Neural cell (in vitro differentiated cells): Measurements from ENCODE around the gene SMS. TPM values are rescaled to one million over a fixed set of nuclear protein-coding genes. Genes with fewer than 3 reads are reported as not detected.

ENCODE experiments used
- H2AFZ ChIP-seq: fragments of 200-600, 300-800 bp; sonication (generic), shearing (Covaris generic); 2 replicates; pipeline ENCODE4 v1.6.0; 2014; ENCODE audit warnings: low read depth, mild to moderate bottlenecking, antibody characterized with exemption, low read length, moderate library complexity
- H3F3A ChIP-seq: fragments of 200-600 bp; shearing (Covaris generic); 2 replicates; pipeline ENCODE4 v1.6.1; 2016; ENCODE audit warnings: mild to moderate bottlenecking, moderate library complexity, mixed read lengths, antibody characterized with exemption, low read length; ENCODE audit not compliant: insufficient read depth, poor library complexity, severe bottlenecking
- H3K27ac ChIP-seq: fragments of 200-600, 300-800 bp; sonication (generic), shearing (Covaris generic); 2 replicates; pipeline ENCODE4 v1.5.1; 2014; ENCODE audit warnings: mild to moderate bottlenecking, low read length, moderate library complexity
- H3K27me3 ChIP-seq: fragments of 300-800, 200-600 bp; sonication (generic), shearing (Covaris generic); 2 replicates; pipeline ENCODE4 v1.6.0; 2014; ENCODE audit warnings: mild to moderate bottlenecking, low read depth, low read length, moderate library complexity; ENCODE audit not compliant: insufficient read depth
- H3K36me3 ChIP-seq: fragments of 300-800, 200-600 bp; sonication (generic), shearing (Covaris generic); 2 replicates; pipeline ENCODE4 v1.5.1; 2014; ENCODE audit warnings: mild to moderate bottlenecking, antibody characterized with exemption, low read length, moderate library complexity; ENCODE audit not compliant: insufficient read depth
- H3K4me2 ChIP-seq: fragments of 300-800, 200-600 bp; sonication (generic), shearing (Covaris generic); 2 replicates; pipeline ENCODE4 v1.6.0; 2014; ENCODE audit warnings: mild to moderate bottlenecking, low read length
- H3K4me3 ChIP-seq: fragments of 300-800, 200-600 bp; sonication (generic), shearing (Covaris generic); 2 replicates; pipeline ENCODE4 v1.5.1; 2014; ENCODE audit warnings: mild to moderate bottlenecking, low read length, moderate library complexity
- H3K79me2 ChIP-seq: fragments of 200-600 bp; shearing (Covaris generic); replicated peaks from 2 replicates; pipeline ENCODE4 v1.6.0; 2014; ENCODE audit warnings: mild to moderate bottlenecking, low read length, moderate library complexity; ENCODE audit not compliant: insufficient read depth
- H3K9ac ChIP-seq: fragments of 300-800, 200-600 bp; sonication (generic), shearing (Covaris generic); 2 replicates; pipeline ENCODE4 v1.6.1; 2016; ENCODE audit warnings: mild to moderate bottlenecking, low read length, mixed read lengths
- H3K9me2 ChIP-seq: fragments of 200-600 bp; shearing (Covaris generic); 2 replicates; pipeline ENCODE4 v1.6.1; 2016; ENCODE audit warnings: mild to moderate bottlenecking, low read length, mixed read lengths; ENCODE audit not compliant: insufficient read depth
- H3K9me3 ChIP-seq: fragments of 200-600, 300-800 bp; sonication (generic), shearing (Covaris generic); 2 replicates; pipeline ENCODE4 v1.6.1; 2016; ENCODE audit warnings: mild to moderate bottlenecking, mixed run types, low read length, moderate library complexity, mixed read lengths
- H4K20me1 ChIP-seq: fragments of 200-600 bp; shearing (Covaris generic); 2 replicates; pipeline ENCODE4 v1.6.1; 2016; ENCODE audit warnings: mild to moderate bottlenecking, mixed run types; ENCODE audit not compliant: insufficient read depth
- EP300 ChIP-seq: fragments of 450-650 bp; conservative IDR thresholded peaks from 2 replicates; pipeline ENCODE4 v1.6.1; 2014; ENCODE audit warnings: antibody characterized with exemption, mild to moderate bottlenecking, moderate library complexity; ENCODE audit not compliant: poor library complexity, severe bottlenecking
- EZH2 ChIP-seq: fragments of 200-600, 300-800 bp; shearing (Covaris generic), sonication (generic); IDR thresholded peaks from 2 replicates; pipeline ENCODE4 v1.6.1; 2014; ENCODE audit warnings: antibody characterized with exemption, low read length, borderline replicate concordance, mild to moderate bottlenecking; ENCODE audit not compliant: insufficient read depth, poor library complexity, severe bottlenecking
- MXI1 ChIP-seq: fragments of 450-650 bp; conservative IDR thresholded peaks from 2 replicates; pipeline ENCODE4 v1.6.1; 2014; ENCODE audit warnings: antibody characterized with exemption, mild to moderate bottlenecking; ENCODE audit not compliant: poor library complexity, severe bottlenecking
- POLR2AphosphoS5 ChIP-seq: IDR thresholded peaks from 2 replicates; pipeline ENCODE4 v1.6.1; 2012
- RAD21 ChIP-seq: fragments of 450-650 bp; conservative IDR thresholded peaks from 2 replicates; pipeline ENCODE4 v1.6.1; 2014; ENCODE audit warnings: antibody characterized with exemption, mild to moderate bottlenecking, moderate library complexity
- SMC3 ChIP-seq: fragments of 450-650 bp; conservative IDR thresholded peaks from 2 replicates; pipeline ENCODE4 v1.6.1; 2014; ENCODE audit warnings: antibody characterized with exemption, mild to moderate bottlenecking, moderate library complexity; ENCODE audit not compliant: poor library complexity
- TAF1 ChIP-seq: IDR thresholded peaks from 2 replicates; pipeline ENCODE4 v1.6.1; 2012; ENCODE audit warnings: low read depth
- polyA plus RNA-seq: library from polyadenylated mRNA; depleted of rRNA; stranded (reverse); fragments of >200 nt; gene quantifications from 2 replicates; pipeline ENCODE4 v1.2.3, GENCODE V29; 2014
- TF ChIP-seq, protein P1 (sequence below): fragments of 450-650 bp; IDR thresholded peaks from 2 replicates; pipeline ENCODE4 v1.5.1; 2014; ENCODE audit warnings: antibody characterized with exemption, mild to moderate bottlenecking, moderate library complexity; ENCODE audit not compliant: poor library complexity, severe bottlenecking
- TF ChIP-seq, protein P2 (sequence below): IDR thresholded peaks from 2 replicates; pipeline ENCODE4 v1.6.1; 2012; ENCODE audit warnings: borderline replicate concordance

SMS gene
- polyA plus RNA-seq, 1 donor from 2014 or later: 101 TPM

DNA sequence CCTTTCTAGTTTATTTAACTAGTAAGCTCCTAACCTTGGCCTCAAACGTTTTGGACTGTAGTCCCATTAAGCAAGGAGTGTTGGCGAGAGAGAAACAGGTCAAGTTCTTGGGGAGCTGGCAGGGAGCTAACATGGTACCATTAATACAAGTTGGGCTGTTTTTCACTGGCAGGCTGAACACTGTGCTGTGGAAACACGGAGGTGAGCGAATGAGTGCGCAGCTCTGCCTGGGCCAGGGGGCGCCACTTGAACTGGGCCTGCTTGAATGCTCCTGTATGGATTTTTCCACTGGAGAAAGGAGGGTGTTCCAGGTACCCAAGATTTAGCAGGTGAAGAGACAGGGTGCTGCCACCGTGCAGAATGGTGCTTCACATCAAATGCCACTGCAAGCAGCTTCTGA is 7.4 kb upstream of the SMS start:
- no peak overlapping the region for H3K9ac ChIP-seq
- no peaks in the 10 kb centered on the region for H3K36me3 ChIP-seq
- no peak overlapping the region for H3K27ac ChIP-seq
- TF ChIP-seq SMC3 (no peak), RAD21 (no peak), MXI1 (no peak), EZH2 (no peak), TAF1 (no peak), POLR2AphosphoS5 (no peak)
- TF ChIP-seq, protein P1, sequence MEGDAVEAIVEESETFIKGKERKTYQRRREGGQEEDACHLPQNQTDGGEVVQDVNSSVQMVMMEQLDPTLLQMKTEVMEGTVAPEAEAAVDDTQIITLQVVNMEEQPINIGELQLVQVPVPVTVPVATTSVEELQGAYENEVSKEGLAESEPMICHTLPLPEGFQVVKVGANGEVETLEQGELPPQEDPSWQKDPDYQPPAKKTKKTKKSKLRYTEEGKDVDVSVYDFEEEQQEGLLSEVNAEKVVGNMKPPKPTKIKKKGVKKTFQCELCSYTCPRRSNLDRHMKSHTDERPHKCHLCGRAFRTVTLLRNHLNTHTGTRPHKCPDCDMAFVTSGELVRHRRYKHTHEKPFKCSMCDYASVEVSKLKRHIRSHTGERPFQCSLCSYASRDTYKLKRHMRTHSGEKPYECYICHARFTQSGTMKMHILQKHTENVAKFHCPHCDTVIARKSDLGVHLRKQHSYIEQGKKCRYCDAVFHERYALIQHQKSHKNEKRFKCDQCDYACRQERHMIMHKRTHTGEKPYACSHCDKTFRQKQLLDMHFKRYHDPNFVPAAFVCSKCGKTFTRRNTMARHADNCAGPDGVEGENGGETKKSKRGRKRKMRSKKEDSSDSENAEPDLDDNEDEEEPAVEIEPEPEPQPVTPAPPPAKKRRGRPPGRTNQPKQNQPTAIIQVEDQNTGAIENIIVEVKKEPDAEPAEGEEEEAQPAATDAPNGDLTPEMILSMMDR: no peak
- TF ChIP-seq, protein P2, sequence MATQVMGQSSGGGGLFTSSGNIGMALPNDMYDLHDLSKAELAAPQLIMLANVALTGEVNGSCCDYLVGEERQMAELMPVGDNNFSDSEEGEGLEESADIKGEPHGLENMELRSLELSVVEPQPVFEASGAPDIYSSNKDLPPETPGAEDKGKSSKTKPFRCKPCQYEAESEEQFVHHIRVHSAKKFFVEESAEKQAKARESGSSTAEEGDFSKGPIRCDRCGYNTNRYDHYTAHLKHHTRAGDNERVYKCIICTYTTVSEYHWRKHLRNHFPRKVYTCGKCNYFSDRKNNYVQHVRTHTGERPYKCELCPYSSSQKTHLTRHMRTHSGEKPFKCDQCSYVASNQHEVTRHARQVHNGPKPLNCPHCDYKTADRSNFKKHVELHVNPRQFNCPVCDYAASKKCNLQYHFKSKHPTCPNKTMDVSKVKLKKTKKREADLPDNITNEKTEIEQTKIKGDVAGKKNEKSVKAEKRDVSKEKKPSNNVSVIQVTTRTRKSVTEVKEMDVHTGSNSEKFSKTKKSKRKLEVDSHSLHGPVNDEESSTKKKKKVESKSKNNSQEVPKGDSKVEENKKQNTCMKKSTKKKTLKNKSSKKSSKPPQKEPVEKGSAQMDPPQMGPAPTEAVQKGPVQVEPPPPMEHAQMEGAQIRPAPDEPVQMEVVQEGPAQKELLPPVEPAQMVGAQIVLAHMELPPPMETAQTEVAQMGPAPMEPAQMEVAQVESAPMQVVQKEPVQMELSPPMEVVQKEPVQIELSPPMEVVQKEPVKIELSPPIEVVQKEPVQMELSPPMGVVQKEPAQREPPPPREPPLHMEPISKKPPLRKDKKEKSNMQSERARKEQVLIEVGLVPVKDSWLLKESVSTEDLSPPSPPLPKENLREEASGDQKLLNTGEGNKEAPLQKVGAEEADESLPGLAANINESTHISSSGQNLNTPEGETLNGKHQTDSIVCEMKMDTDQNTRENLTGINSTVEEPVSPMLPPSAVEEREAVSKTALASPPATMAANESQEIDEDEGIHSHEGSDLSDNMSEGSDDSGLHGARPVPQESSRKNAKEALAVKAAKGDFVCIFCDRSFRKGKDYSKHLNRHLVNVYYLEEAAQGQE: no peak
- no peak overlapping the region for H2AFZ ChIP-seq
- H4K20me1 ChIP-seq: no peaks in the 10 kb centered on the region
- no peaks in the 10 kb centered on the region for H3K9me3 ChIP-seq
- H3K79me2 ChIP-seq: no peaks in the 10 kb centered on the region
- no peak overlapping the region for H3K4me3 ChIP-seq
- H3K27me3 ChIP-seq: no peaks in the 10 kb centered on the region
- H3K4me2 ChIP-seq: no peak overlapping the region
- H3K9me2 ChIP-seq: no peaks in the 10 kb centered on the region
- H3F3A ChIP-seq: no peaks in the 10 kb centered on the region

DNA sequence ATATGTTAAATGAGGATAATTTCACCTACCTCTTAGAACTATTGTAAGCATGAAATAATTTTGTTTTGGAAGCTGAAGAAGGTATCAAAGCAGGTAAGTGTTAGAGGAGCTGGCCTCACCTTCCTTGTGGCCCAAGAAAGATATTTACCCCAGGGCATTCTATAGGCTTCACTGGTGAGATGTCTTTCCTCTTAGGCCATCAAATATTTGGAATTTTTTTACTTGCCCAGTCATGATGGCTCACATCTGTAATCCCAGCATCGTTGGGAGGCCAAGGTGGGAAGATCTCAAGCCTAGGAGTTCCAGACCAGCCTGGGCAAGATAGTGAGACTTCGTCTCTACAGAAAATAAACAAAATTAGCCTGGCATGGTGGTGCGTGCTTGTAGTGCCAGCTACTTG is 6.1 kb upstream of the SMS start:
- H3K27me3 ChIP-seq: no peaks in the 10 kb centered on the region
- H3K4me3 ChIP-seq: no peak overlapping the region
- H3K9ac ChIP-seq: no peak overlapping the region
- no peak overlapping the region for H3K27ac ChIP-seq
- no peak overlapping the region for H2AFZ ChIP-seq
- no peaks in the 10 kb centered on the region for H3K79me2 ChIP-seq
- H3F3A ChIP-seq: no peaks in the 10 kb centered on the region
- TF ChIP-seq, protein P1: no peak
- TF ChIP-seq SMC3 (no peak), MXI1 (no peak), EZH2 (no peak), TAF1 (no peak), EP300 (no peak), RAD21 (no peak)
- H4K20me1 ChIP-seq: no peaks in the 10 kb centered on the region
- no peak overlapping the region for H3K4me2 ChIP-seq
- H3K36me3 ChIP-seq: no peaks in the 10 kb centered on the region
- no peaks in the 10 kb centered on the region for H3K9me3 ChIP-seq
- H3K9me2 ChIP-seq: no peaks in the 10 kb centered on the region
